Skeletal muscle cell (primary cell): ENCODE measurements around the gene PAK5.

Experiments
- DNase-seq: peaks from one replicate; pipeline ENCODE4 v3.0.0-alpha.2; 2010; ENCODE audit warnings: low read depth
- H3K4me3 ChIP-seq: 2 replicates; pipeline ENCODE4 v1.5.1; 2011; ENCODE audit warnings: low read depth, mild to moderate bottlenecking, control low read depth, low read length, moderate library complexity

Gene PAK5

DNA sequence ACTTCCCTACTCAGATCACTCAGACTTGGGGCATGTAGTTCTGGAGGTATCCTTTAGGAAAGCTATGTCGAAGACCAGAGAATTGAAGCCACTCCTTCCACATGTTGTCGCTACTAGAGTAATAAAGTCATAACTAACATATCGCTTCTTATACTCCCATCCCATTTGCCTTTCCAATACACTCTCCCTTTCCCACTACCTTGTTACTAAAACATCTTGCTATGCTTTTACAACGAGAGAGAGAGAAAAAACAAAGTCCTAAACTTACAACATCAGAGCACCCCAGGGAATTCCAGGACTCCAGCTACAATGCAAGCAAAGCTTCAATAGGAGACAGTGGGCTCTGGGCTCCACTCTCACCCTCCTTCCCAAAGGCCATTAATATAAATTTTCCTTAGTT lies 329.6 kb downstream of the PAK5 start:
- DNase-seq: no peak
- H3K4me3 ChIP-seq: no peak overlapping the region

DNA sequence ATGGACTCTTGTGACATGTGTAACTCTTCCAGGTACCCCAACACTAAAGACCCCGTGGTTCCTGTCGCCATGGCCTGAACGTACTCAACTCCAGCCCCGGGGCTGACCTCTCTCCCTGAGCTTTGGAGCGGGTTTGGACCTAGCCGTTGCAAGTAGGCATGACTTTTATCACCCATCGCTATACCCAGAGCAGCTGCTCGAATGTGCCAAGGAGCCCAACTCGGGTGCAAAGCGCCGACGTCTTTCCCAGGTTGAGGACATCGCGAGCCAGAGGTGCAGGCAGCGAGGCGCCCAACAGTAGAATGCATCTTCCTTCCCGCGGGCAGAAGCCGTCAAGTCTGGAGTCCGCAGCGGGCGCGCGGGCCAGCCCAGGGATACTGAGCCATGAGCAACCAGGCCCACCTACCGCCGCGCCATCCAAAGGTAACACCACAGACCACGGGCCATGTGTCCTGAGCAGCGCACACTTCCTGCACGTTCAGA lies 330.1 kb downstream of the PAK5 start:
- DNase-seq: no peak
- H3K4me3 ChIP-seq: no peak overlapping the region

DNA sequence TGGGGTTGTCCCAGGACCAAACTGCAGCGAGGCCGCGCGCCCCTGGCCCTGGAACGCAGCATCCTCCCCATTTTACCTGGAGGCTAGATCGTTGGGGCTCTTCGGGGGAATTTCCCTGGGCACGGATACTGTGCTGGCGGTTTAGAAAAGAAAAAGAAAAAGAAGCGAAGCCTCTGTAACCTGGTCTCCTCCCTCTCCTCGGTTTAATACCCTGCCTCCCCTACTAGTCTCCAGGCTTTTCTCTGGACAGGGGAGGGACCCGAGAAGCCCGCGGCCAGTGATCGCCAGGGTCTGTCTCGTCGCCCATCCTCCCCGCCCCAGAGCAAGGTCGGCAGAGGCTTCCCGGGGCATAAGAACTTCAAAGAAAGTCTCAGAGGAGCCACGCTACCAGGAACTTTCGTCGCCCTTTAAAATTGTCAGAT lies 330.6 kb downstream of the PAK5 start:
- H3K4me3 ChIP-seq: no peak overlapping the region

DNA sequence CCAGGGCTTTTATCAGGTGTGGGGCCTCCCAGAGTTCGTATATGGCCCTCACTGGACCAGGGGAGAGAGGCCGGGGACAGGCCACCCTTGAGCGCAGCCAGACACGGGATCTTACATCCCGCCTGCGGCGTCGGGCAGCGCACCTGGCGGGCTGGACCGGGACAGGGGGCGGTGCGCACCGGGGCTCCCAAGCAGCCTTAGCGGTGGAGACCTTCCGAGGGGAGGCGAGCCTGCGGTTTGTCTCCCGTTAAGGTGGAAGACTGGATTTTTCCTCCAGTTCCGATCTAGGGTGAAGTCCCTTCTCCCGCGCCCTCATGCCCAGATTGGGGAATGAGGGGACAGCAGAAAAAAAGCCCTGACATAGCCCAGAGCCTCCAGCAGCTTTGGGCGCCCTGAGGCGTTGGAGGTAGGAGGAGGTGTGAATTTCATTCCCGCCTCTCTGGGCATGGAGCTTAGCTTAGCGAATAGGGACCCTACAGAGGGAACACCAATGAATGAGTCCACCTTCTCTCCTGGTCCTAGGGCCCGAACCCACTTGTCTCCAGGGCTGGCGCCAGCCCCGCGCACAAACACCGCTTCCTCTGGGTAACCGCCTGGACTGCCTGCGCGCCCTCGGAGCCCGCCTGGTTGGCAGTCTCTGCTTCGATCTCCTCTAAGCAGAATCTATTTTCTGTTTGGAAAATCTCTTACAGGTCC lies 331.2 kb downstream of the PAK5 start:
- no peak for DNase-seq
- H3K4me3 ChIP-seq: no peak overlapping the region

More for the DNA sequence above, 330.6 kb downstream of the PAK5 start:
- no peak for DNase-seq

DNA sequence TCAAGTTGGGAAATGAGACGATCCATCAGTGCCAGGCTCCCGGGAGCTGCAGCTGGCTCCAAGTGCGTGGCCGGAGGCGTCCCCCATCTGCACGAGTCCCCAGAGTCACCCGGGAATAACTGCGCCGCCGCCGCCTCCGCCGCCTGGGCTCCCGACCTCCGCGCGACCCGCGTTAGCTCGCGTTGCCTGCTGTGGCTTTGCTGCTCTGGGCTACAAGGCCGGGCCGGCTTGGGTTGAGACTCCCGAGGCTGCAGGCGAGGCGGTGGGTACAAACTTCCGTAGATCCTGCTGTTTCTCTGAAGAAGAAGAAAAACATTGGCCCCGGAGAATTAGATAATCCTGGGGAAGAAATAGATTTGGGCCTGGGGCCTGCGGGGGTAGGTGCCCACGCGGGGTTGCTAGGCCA lies 331.9 kb downstream of the PAK5 start:
- H3K4me3 ChIP-seq: peak overlapping the region; percentile 9
- DNase-seq: no peak

DNA sequence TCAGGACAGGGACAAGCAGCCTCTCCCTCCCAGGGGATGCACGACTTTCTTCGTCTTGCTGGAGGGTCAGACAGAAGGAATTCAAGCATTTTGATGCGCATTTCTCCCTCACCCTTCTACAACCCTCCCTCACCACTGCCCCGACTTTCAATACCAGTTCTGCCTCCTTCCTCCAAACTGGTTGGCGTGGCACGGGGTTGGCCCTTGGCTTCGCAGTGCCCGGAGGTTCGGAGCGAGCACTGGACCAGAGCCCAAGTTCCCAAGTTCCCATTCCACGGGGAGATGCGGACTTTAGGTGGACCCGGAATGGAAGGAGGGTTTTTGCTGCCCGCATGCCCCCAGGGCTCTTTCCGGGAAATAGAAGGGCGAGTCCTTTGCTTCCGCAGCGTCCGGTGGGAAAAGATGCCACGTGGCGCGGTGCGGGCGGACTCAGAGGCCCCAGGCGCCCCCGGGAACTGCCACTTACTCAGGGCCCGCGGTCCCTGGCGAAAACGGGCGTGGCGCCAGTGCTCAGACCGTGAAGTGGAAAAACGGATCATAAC lies 332.5 kb downstream of the PAK5 start:
- H3K4me3 ChIP-seq: peak overlapping the region; percentile 9
- DNase-seq: no peak

DNA sequence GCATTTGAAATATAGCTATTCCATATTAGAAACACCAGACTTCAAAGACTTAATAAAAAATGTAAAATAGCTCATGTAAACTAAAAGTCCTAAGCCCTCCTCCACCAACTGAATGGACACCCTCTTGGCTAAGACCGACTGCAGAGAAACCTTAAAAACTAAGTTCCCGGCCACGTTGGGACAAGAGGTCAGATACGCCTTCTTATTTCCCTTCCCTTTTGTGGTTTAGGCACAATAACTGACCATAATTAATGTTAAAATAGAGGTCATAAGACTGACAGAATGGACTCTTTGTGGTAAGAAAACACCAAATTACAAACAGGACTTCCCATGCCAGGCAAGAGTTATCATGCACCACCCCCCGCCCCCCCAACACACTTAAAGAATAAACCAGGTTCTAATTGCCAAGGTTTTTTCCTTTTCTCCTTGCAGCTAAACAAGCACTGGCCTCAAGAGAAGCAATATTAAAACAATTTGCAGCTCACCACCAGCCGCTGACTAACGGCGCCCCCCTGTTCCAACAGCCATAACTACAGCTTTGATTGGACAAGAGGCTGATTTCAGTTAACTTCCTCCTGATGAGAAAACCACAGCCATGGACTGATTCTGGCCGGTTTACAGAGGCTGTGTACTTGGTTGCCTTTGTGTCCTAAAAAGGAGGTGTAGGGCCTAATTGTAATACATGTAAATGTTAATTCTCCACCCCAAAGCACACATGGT lies 335.2 kb downstream of the PAK5 start:
- no peak for DNase-seq
- H3K4me3 ChIP-seq: no peak overlapping the region

DNA sequence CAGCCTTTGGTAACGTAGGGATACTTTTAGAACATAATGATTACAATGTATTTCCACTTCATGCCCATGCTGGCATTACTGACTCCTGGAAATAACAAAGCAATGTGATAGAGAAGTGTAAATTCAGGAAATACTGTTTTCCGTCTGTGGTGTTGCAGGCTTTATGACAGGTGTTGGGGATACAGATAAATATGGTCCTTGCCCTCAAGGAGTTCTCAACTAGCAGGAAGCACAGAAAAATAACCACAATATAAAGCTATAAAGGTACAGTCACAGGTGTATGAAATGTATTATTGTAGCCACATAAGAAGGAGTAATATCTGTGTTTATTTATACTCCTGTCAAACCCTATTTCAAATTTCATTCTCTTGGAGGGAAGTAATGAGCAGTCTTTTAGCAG lies 337.4 kb downstream of the PAK5 start:
- DNase-seq: no peak
- H3K4me3 ChIP-seq: no peak overlapping the region

DNA sequence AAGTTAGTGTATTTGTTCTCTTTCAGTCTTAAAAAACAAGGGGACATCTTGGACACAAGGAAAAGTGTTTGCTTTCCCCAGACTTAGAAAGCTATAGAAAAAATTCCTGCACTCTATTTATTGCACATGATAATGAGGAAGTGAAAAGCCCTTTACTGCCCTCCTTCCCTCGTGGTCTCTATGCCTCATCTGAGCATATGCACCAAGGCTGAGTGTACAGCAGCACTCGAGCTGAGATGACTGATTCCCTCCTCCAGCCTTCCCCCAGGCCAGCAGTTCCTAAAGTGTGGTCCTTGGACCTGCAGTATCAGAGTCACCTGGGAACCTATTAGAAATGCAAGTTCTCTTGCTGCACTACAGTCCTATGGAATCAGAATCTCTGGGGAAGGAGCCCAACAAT lies 338.8 kb downstream of the PAK5 start:
- no peak overlapping the region for H3K4me3 ChIP-seq
- no peak for DNase-seq

DNA sequence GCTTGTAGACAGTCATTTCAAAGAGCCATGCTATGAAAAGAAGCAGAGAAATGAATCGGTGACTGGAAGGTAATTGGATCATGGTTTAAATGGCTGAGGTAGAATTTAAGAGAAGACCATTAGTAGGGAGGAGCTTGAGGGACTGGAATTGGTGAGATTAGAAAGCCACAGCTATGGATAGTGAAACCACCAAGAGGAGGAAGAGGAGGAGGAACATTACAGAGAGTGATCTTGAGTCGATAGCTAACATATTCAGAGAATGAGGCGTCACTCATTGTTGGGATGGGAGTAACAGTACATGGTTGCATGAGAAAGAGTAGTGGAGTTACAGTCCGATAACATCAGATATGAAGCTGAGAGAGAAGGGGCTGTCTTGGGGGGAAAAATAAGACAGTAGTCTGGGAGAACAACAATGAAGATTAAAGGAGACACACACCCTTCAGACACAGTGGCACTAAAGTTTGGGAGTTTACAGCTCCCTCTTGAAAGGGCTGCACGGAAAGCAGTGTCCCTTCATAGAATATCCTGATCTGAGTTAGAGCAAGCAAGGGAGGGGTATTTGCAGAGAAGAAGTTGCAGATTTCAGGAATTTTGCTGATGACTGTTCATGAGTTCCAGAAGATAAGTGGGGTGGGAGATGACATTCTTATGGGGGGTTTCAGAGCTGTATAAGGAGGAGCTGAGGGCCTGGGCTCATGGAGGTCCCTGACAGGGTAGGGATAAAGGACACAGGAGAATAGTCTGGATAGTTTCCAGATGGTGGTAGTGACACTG lies 339.6 kb downstream of the PAK5 start:
- no peak overlapping the region for H3K4me3 ChIP-seq
- DNase-seq: no peak

DNA sequence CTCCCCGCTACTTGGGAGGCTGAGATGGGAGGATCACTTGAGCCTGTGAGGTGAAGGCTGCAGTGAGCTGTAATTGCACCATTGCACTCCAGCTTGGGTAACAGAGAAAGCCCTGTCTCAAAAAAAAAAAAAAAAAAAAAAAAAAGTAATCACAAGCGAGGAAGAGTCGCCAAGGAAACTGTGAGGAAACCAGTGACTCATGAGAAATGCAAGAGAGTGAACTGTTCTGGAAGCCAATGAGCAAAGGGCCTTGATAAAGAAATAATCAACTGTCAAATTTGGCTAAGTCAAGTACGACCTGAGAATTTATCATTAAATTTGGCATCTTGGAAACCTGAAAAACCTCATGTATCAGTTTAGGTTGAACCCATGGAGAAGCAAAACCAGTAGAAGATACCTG lies 340.6 kb downstream of the PAK5 start:
- no peak overlapping the region for H3K4me3 ChIP-seq
- no peak for DNase-seq

DNA sequence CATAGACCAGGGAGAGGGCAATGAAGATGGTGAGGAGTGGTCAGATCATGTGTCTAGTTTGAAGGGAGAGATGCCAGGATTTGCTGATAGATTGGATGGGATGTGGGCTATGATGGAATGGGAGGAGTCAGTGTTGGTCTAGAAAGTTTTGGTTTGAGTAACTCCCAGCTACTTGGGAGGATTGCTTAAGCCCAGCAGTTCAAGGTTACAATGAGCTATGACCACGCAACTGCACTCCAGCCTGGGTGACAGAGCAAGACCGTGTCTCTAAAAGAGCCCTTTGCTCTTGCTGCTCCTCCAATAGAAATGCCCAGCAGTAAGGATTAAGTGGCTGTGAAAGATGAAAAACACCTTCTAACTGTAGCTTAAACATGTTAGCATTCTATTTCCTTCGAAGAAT lies 342.7 kb downstream of the PAK5 start:
- DNase-seq: no peak
- no peak overlapping the region for H3K4me3 ChIP-seq

DNA sequence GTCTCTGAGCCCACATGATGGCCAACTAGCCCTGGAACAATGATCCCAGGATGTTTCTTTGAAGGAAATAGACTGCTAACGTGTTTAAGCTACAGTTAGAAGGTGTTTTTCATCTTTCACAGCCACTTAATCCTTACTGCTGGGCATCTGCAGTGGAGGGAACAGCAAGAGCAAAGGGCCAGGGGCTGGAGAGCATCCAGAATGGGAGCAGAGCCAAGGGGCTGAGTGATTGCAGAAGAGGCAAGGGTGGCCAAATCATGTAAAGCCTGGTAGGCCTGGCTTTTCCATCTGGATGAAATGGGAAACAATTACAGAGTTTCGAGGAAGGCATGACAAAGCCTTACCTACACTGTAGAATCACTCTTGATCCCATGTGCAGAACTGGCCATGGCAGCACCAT lies 343.2 kb downstream of the PAK5 start:
- DNase-seq: no peak
- H3K4me3 ChIP-seq: no peak overlapping the region

DNA sequence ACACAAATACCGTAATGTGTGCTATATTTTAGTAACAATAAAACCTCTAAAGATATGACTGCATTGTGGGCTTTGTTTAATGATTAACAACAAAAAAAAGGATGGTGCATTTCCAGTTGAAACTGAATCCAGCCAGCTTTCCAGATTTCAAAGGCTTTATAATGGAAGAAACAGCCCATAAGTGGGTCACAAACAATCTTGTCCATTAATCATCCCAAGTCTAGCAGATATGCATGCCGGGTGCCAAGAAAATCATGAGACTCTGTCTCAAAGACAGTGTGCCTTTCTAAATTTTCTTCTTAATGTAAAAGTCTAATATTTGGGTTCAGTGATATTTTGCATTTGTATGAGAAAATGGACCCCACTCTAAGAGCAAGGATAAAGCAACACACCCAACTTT lies 345.1 kb downstream of the PAK5 start:
- no peak overlapping the region for H3K4me3 ChIP-seq
- no peak for DNase-seq

DNA sequence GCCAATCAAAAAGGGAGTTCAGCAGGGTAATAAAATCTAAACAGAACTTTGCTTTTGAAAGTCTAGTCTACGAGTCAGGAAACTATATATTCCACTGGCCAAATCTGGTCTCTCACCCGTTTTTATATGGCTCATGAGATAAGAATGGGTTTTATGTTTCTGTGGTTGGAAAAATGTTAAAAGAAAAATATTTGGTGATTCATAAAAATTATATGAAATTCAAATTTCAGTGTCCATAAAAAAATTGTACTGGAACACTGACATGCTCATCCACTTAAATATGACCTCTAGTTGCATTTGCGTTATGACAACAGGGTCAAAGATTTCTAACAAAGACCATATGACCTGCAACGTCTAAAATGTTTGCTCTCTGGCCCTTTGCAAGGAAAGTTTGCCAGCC lies 346.8 kb downstream of the PAK5 start:
- H3K4me3 ChIP-seq: no peak overlapping the region
- DNase-seq: no peak

DNA sequence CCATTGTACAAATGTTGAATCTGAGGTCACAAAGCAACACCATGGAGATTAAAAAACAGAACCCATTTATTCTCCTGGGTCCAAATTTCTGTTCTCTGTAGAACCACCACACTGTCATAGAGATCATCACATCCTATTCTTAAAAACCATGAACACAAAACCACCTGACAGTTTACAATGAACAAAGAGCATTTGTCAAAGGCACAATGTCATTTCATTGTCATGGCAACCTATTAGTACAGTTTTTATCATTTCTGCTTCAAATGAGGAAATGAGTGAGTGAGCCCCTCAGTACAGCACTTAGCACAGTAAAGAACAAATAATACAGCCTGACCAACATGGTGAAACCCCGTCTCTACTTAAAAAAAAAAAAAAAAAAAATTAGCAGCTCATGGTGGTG lies 347.6 kb downstream of the PAK5 start:
- no peak for DNase-seq
- no peak overlapping the region for H3K4me3 ChIP-seq

DNA sequence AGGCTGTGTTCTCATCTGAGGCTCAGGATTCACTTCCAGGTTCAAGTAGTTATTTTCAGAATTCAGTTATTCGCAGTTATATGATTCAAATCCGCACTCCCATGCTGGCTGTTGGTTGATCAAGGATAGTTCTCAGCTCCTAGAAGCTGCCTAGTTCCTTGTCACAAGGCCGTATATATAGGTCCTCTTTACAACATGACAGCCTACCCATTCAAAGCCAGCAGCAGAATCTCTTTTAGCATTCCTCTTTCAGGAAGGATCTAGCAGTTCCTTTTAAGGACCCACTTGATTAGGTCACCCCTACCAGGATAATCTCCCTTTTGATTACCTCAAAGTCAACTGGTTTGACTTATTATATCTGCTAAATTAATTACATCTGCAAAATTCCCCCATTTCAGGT lies 348.2 kb downstream of the PAK5 start:
- no peak for DNase-seq
- no peak overlapping the region for H3K4me3 ChIP-seq

DNA sequence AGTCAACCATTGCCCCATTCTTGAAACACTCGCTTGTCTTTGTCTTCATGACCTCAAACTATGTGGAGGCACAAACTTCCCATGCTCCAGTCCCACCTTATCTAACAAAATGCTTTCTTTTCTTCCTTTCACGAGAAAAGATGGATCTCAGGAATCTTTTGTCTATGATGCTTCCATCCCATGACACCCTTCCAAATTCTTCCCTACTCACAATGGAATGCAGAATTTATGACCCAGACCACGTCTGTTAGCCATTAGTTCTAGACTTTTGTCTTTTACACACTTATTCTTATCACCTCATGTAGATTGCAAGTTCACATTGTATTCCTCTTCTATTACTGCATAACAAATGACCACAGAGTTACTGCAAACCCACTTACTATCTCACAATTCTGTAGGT lies 348.7 kb downstream of the PAK5 start:
- DNase-seq: no peak

DNA sequence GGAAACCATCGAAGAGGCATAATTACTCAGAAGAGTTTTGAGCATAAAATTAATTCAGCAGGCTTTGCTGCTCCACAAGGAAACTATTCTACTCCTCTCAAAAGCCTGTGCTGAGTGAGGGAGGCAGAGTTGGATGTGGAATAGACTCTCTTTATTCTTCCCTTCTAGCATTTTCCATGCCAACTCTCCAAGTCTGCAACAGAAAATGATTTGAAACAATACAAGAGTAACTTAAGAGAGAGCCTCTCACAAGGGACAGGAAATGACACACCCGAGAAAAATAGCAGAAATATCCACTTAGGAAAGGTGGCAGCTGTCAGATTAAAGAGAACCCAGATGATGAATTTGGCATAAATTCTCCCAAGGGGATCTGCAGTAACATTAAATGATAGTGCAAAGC lies 350.8 kb downstream of the PAK5 start:
- H3K4me3 ChIP-seq: no peak overlapping the region
- no peak for DNase-seq

More for the DNA sequence above, 348.7 kb downstream of the PAK5 start:
- H3K4me3 ChIP-seq: no peak overlapping the region
